HCT116 (cell line): ENCODE data around the gene IPO5. TPM values are rescaled to one million over a fixed set of nuclear protein-coding genes. Genes with fewer than 3 reads are reported as not detected.
A peak's percentile ranks its signal among the peaks of the same experiment; 100 is the strongest.
"Not testable (repeated sequence)": the region's sequence is repeated elsewhere in the genome, so short reads cannot be mapped to it uniquely, and the experiment has no call there.

Source experiments
- ATAC-seq: fragments of 200-7000 bp; cut with Tn5 transposase; 2 replicates; pipeline ENCODE4 v1.9.1; 2020; ENCODE audit warnings: mild to moderate bottlenecking, moderate library complexity
- BruUV-seq: library from RNA; stranded (reverse); fragments of 400-500 nt; replicated peaks from 2 replicates; lab custom pipeline; 2021; lab: Mats Ljungman, UMichigan
- CTCF ChIA-PET: fragments of 300-600 bp; sonication (Branson Sonifier 250); formaldehyde crosslinking; loops from one replicate; lab custom pipeline; 2021; ENCODE audit warnings: antibody characterized with exemption; lab: Charles Lee
- POLR2A ChIA-PET: fragments of 300-600, 350-600 bp; sonication (Branson Sonifier 250); formaldehyde crosslinking; loops from one replicate; lab custom pipeline; 2021; ENCODE audit warnings: antibody characterized with exemption; lab: Charles Lee
- RAD21 ChIA-PET, 2 experiments: fragments of 300-600 bp; sonication (Branson Sonifier 250); formaldehyde crosslinking; loops; one replicate each; lab custom pipeline; 2023; ENCODE audit warnings: low total read pairs in 2 of 2; ENCODE audit not compliant: uncharacterized antibody in 2 of 2, unreplicated experiment in 2 of 2, low non-redundant PET in 1 of 2; lab: Charles Lee
- DNase-seq: peaks from one replicate; pipeline ENCODE4 v3.0.0-alpha.2; 2010; ENCODE audit warnings: low read depth, low spot score
- H2AFZ ChIP-seq: fragments of 200-600 bp; shearing (Covaris generic), sonication (generic); 2 replicates; pipeline ENCODE4 v1.6.1; 2017; ENCODE audit warnings: low read depth, mixed run types, mixed read lengths, antibody characterized with exemption, low read length; ENCODE audit not compliant: poor library complexity, severe bottlenecking
- H3K27ac ChIP-seq: 2 replicates; pipeline ENCODE4 v1.5.1; 2012; ENCODE audit warnings: low read depth, low read length
- H3K27me3 ChIP-seq: fragments of 200-600 bp; sonication (generic); 2 replicates; pipeline ENCODE4 v1.6.1; 2016; ENCODE audit warnings: mixed run types, low read length, mixed read lengths; ENCODE audit not compliant: insufficient read depth
- H3K36me3 ChIP-seq, 2 experiments: fragments of 200-500 bp in 1 of 2; fragments of 200-600 bp in 1 of 2; sonication (Bioruptor generic) in 1 of 2; sonication (generic) in 1 of 2; 2 replicates each; pipeline versions ENCODE4 v1.5.1 to v1.6.1; 2014 to 2016; ENCODE audit warnings: low read length in 2 of 2, inconsistent platforms in 1 of 2, mixed read lengths in 1 of 2, mixed run types in 1 of 2; ENCODE audit not compliant: insufficient read depth in 2 of 2, control insufficient read depth in 1 of 2
- H3K4me1 ChIP-seq, 2 experiments: fragments of 200-600 bp in 1 of 2; sonication (generic) in 1 of 2; 2 replicates each; pipeline versions ENCODE4 v1.5.1 to v1.6.1; 2012 to 2017; ENCODE audit warnings: low read length in 2 of 2, inconsistent platforms in 1 of 2, mild to moderate bottlenecking in 1 of 2, mixed read lengths in 1 of 2, mixed run types in 1 of 2, moderate library complexity in 1 of 2; ENCODE audit not compliant: insufficient read depth in 2 of 2, control insufficient read depth in 1 of 2
- H3K4me2 ChIP-seq: fragments of 200-600 bp; sonication (generic); 2 replicates; pipeline ENCODE4 v1.6.1; 2017; ENCODE audit warnings: mixed run types, low read length, mixed read lengths
- H3K4me3 ChIP-seq, 2 experiments: fragments of 200-600 bp in 1 of 2; sonication (generic) in 1 of 2; replicated peaks in 1 of 2; 2 replicates each; pipeline ENCODE4 v1.5.1; 2011 to 2016; ENCODE audit warnings: low read length in 2 of 2, control low read depth in 1 of 2, low read depth in 1 of 2, mild to moderate bottlenecking in 1 of 2, mixed read lengths in 1 of 2, mixed run types in 1 of 2
- H3K79me2 ChIP-seq: fragments of 200-600 bp; sonication (generic); 2 replicates; pipeline ENCODE4 v1.6.1; 2017; ENCODE audit warnings: mild to moderate bottlenecking, mixed run types, low read length, moderate library complexity, mixed read lengths; ENCODE audit not compliant: insufficient read depth
- H3K9ac ChIP-seq: fragments of 200-600 bp; sonication (generic); 2 replicates; pipeline ENCODE4 v1.6.1; 2016; ENCODE audit warnings: low read length, mixed read lengths
- H3K9me2 ChIP-seq: fragments of 200-600 bp; sonication (generic), shearing (Covaris generic); 2 replicates; pipeline ENCODE4 v1.6.1; 2017; ENCODE audit warnings: mixed run types, mild to moderate bottlenecking, moderate library complexity; ENCODE audit not compliant: insufficient read depth
- H3K9me3 ChIP-seq, 2 experiments: fragments of 200-500 bp in 1 of 2; fragments of 200-600 bp in 1 of 2; sonication (Bioruptor generic) in 1 of 2; sonication (generic) in 1 of 2; 2 replicates each; pipeline ENCODE4 v1.6.1; 2014 to 2017; ENCODE audit warnings: low read length in 2 of 2, mixed read lengths in 2 of 2, inconsistent platforms in 1 of 2, low read depth in 1 of 2, mild to moderate bottlenecking in 1 of 2, mixed run types in 1 of 2, moderate library complexity in 1 of 2; ENCODE audit not compliant: control insufficient read depth in 1 of 2, insufficient read depth in 1 of 2
- H4K20me1 ChIP-seq: fragments of 200-600 bp; sonication (generic), shearing (Covaris generic); 2 replicates; pipeline ENCODE4 v1.6.1; 2017; ENCODE audit warnings: mixed run types, mild to moderate bottlenecking, moderate library complexity; ENCODE audit not compliant: insufficient read depth
- CTCF ChIP-seq, 3 experiments: fragments of 200-600 bp in 1 of 3; sonication (generic) in 1 of 3; IDR thresholded peaks in 2 of 3; conservative IDR thresholded peaks in 1 of 3; 2 replicates each; pipeline ENCODE4 v1.5.1; 2012 to 2017; ENCODE audit warnings: low read depth in 2 of 3, low read length in 2 of 3, antibody characterized with exemption in 1 of 3, borderline replicate concordance in 1 of 3, control low read depth in 1 of 3, mild to moderate bottlenecking in 1 of 3, mixed read lengths in 1 of 3, mixed run types in 1 of 3, moderate library complexity in 1 of 3; ENCODE audit not compliant: insufficient read depth in 1 of 3
- SIN3A ChIP-seq: IDR thresholded peaks from 2 replicates; pipeline ENCODE4 v1.6.1; 2012; ENCODE audit warnings: low read depth
- intact Hi-C: fragments of 100-400 bp; cut with micrococcal nuclease; formaldehyde crosslinking; loops from 2 replicates; pipeline ENCODE4 v1.10.0; 2022
- total RNA-seq: library from RNA; stranded (reverse); gene quantifications from one replicate; pipeline ENCODE4 v1.2.1, GENCODE V29; 2021; ENCODE audit not compliant: unreplicated experiment

The IPO5 gene
- total RNA-seq, 1 experiment from 2014 or later = 237 TPM

- ChIA-PET POLR2A (no interaction called here), CTCF (no interaction called here), RAD21 (no interaction called here)
- Histone ChIP-seq H3K9me2 (no peaks in the 10 kb centered on the region), H3K4me3 (no peak overlapping the region), H3K9ac (no peak overlapping the region), H3K4me1 (no peaks in the 10 kb centered on the region; a peak in 1 of 4 replicates), H3K27me3 (no peaks in the 10 kb centered on the region), H3K79me2 (no peaks in the 10 kb centered on the region), H3K9me3 (no peaks in the 10 kb centered on the region), H4K20me1 (no peaks in the 10 kb centered on the region), H2AFZ (peak overlapping the region; percentile 45), H3K27ac (no peak overlapping the region), H3K4me2 (no peak overlapping the region), H3K36me3 (no peaks in the 10 kb centered on the region)
- BruUV-seq = no TSS peak
- no peak for TF ChIP-seq CTCF (IDR thresholded peaks at IDR 0.05 in 2 of 3, conservative IDR thresholded peaks at IDR 0.05 in 1 of 3; ENCODE audit: borderline replicate concordance in 1 of 3, insufficient read depth in 1 of 3, low read depth in 2 of 3, low read length in 2 of 3)
- no peak for TF ChIP-seq SIN3A
- DNase-seq = no peak
- intact Hi-C loops = loop anchor here (5.0 kb wide), 1 partner anchor 793 kb away; no protein-coding TSS in a partner anchor
- no peak; the same call in 1 of the 2 replicates for ATAC-seq
Observed at GRCh38 chr13:98044301-98044700, 90.8 kb downstream of the IPO5 start.

DNA sequence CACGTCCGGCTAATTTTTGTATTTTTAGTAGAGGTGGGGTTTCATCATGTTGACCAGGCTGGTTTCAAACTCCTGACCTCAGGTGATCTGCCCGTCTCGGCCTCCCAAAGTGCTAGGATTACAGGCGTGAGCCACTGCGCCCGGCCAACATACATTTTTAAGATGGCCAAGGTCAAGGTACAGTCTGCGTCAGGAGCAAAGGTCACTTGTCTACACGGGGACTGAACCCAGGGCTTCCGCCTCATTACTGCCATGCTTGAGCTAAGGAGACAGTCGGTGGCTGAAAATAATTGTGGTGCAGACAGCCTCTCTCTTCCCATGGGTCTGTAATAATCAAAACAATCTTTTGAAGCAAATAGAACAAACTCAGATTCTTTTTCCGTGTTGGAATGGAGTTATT, 94.3 kb downstream of the IPO5 start:
- H3K9me3 ChIP-seq, CTCF ChIA-PET, ATAC-seq, H2AFZ ChIP-seq, POLR2A ChIA-PET, intact Hi-C loops, H3K27ac ChIP-seq, H3K4me2 ChIP-seq, DNase-seq, BruUV-seq, H3K36me3 ChIP-seq, H3K9ac ChIP-seq, H3K4me3 ChIP-seq, RAD21 ChIA-PET, H4K20me1 ChIP-seq, H3K79me2 ChIP-seq, H3K9me2 ChIP-seq, H3K4me1 ChIP-seq, H3K27me3 ChIP-seq: not testable (repeated sequence)
